ENCODE data around the gene SORBS1.

Gene SORBS1

GRCh38 chr10:95539560-95540284, 21.4 kb downstream of the SORBS1 start:
- no peak for DNase-seq (ENCODE audit: low read depth)

DNA sequence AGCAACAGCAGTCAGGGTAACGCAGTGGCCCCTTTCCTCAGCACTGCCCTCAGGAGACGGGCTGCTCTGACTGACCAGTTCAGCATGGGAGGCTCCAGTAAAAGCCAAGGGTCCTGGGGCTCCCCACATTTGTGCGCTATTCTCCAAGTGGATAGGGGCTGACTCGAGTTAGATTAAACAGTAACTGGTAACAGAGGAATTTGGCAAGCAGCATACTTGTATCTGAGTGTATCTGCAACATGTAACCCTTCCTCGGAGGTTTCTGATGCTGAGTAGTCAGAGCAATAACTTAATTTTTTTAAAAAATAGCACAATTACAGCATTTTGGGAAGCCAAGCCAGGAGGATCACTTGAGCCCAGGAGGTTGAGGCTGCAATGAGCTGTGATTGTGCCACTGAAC, 22.8 kb downstream of the SORBS1 start:
- no peak for DNase-seq (ENCODE audit: low read depth)

- DNase-seq (ENCODE audit: low read depth), result no peak
These were observed 23.6 kb downstream of the SORBS1 start for GRCh38 chr10:95537542-95537927.

DNA sequence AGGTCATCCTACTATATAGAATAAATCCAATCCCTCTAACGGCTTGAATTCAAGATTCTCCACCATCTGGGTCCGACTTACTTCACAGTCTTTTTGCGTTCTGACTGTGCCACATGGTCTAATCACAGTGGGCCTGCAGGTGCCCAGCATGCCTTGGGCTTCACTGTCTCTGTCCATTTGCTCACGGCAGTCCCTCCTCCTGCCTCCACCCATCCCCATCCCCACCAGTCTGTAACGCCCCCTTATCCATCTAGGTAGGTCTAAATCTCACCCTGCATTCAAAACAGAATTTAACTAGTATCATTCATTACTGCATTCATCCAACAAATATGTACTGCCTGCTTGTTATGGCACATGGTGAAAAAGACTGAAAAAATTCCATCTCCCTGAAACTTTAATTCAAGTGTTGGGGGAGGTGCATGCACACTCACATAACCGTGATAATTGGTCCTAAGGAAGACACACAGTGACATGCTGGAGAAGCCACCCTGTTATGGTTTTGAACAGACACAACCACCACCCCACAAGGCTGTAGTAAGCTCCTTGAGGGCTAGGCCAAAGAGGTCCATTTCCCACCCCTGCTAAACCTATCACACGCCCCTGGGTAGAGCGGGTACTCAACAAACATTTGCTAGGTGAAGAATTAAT, 24.2 kb downstream of the SORBS1 start:
- no peak for DNase-seq (ENCODE audit: low read depth)

DNA sequence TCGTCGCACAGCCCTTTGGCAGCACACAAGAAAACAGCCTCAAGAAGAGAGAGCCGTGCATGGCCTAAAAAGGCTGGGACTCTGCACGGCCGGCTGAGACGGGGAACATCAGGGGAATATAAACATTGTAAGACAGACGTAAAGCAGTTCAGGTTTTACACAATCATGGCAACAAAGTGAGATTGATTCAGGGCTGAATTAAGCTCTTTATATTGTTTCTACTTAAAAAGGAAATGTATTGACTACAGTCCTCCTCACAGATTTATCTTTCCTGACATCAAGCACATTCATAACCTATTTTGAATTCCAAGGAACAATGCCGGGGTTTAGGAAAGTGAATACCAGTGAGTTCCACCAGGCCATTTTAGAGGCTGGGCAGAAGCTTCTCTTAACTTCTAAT, 25.2 kb downstream of the SORBS1 start:
- no peak for DNase-seq (ENCODE audit: low read depth)

DNA sequence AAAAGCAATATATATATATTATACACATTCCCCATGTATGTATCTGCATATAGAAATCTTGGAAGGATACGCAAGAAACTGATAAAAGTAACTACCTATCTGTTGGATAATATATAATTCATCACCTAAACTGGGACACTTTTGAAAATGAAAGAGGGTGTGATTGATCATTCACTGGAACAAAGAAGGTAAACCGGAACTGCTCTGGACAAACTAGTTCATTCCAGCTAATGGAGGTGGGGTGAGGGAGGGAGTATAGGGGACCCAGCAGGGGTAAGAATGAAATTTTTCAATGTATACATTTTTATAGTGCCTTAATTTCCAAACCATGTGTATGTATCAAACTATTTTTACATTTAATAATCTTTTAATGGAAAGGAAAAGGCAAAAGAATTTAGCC, 25.6 kb downstream of the SORBS1 start:
- DNase-seq (ENCODE audit: low read depth), result no peak

GRCh38 chr10:95533590-95533989, 27.6 kb downstream of the SORBS1 start:
- DNase-seq (ENCODE audit: low read depth), result no peak

DNA sequence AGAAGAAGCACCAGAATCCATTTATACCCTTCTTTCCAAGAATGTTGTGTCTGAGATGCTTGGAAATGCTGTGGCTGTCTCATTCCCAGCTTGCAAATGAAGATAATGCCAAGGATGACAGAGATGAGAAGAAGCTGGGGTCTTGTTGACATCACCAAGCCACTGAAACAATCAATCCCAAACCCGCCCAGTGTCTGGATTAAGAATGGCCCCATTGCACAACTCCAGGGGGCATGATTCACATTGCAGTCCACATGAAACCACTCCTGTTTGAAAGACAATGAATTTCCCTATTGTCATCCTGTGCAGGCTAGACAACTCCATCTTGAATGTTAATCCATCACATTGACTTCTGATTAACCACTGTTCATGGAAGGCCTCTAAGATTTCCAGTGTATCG, 28.6 kb downstream of the SORBS1 start:
- DNase-seq (ENCODE audit: low read depth), result no peak

GRCh38 chr10:95531994-95532399, 29.2 kb downstream of the SORBS1 start:
- no peak for DNase-seq (ENCODE audit: low read depth)

GRCh38 chr10:95531058-95531809, 29.9 kb downstream of the SORBS1 start:
- DNase-seq (ENCODE audit: low read depth), result no peak

GRCh38 chr10:95530561-95530960, 30.6 kb downstream of the SORBS1 start:
- DNase-seq (ENCODE audit: low read depth), result no peak

- no peak for DNase-seq (ENCODE audit: low read depth)
These were observed 31.1 kb downstream of the SORBS1 start for GRCh38 chr10:95530029-95530428.

DNA sequence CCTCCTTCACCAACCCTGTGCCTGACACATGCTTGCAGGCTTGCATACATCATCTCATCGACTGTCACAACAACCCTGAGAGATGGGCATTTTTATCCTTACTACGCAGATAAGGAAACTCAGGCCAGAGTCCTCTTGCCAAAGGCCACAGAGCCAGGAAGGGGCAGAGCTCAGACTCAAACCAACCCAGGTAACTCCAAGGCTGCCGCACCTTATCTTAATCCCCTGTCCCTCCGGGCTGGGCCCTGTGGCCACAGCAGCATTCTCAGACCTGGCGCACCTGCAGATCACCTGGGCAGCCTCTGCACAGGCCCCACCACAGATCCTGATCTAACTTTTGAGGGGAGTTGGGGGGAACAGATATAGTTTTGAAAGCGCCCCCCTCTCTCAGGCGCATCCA, 35.1 kb downstream of the SORBS1 start:
- no peak for DNase-seq (ENCODE audit: low read depth)

GRCh38 chr10:95525033-95525418, 36.1 kb downstream of the SORBS1 start:
- DNase-seq (ENCODE audit: low read depth), result no peak

DNA sequence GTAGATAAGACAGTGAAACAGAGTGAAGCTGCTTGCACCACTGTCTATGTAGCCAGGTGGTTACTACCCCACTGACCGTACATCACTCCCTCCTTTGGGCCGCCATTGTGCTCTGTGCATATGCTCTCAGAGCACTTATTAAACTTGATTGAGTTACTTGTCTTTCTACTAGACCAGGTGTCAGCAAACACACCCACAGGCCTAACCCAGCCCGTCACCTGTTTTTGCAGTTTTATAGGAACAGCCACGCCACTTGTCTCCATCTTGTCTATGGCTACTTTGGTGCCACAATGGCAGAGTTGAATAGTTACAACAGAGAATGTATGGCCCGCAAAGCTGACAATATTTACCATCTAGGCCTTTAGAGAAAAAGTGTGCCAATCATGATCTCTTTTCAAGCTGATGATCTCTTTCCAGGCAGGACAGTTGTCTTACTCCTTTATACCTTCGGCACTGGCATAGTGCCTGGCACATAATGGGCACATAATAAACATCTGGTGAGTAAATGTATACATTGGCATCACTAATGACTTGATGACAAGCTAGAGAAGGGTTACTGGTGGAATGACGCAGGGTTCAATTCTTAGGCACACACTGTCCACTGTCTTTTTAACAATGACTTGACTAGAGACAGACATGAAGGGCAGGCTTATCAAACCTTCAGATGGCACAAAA, 36.7 kb downstream of the SORBS1 start:
- DNase-seq (ENCODE audit: low read depth), result no peak

DNA sequence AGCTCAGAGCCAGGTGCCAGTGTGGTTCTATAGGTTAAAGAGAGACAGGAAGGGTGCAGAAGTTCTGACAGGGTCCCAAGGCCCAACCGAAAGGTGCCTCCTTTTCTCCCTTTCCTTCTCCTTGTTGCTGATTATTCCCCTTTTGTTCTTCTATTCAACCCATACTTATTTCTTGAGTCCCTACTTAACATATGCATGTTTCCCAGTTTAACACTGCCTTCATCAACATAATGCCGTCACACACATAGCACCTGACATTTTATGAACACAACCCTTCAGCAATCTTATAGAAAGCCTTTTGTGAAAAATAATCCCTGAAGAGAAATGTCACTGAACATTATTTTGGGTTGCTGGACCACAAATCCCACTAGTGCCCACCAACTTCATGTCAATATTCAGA, 39.1 kb downstream of the SORBS1 start:
- DNase-seq (ENCODE audit: low read depth), result no peak

- no peak for DNase-seq (ENCODE audit: low read depth)
These were observed 40.6 kb downstream of the SORBS1 start for GRCh38 chr10:95520617-95521016.

DNA sequence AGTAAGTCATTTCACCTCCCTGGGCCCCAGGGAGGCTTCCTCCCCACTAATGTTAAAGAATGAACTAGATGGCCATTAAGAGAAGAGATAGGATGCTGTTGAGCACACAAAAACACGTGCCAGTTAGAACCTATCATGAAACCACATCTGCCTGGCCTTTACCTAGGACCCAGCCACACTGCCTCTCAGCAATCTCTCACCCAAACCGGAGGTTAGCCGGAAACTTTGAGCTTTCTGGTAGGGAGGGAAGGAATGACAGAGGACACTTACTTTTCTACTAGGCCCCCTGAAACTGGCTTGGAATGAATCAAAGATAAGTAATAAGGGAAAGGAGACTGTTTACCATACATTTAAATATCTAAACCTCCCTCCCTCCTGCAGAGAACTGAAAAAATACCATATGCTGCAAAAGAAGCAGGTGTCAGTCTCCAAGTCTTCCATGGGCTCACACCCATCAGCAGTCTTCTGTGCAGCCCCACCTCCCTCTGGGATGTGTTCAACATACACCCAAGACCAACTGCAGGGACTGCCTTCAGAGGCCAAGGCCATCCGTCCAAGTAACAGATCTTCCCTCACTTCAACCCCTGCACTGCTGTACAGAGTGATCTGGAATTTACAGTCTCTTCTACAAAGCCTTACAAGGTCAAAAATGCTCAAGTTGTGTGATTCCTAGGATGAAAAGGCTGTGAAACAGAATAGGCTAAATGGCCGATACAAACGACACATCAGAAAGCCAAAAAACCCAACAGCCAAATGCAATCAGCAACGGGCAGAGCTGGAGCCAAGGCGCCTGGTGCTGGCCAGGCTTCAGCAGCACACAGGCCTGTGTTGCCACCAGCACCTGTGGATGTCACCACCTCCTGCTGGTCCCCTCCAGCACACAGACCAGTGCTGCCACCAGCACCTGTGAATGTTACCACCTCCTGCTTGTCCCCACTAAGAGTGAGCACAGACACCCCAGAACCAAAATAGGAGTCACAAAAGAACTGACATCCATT, 42.4 kb downstream of the SORBS1 start:
- DNase-seq (ENCODE audit: low read depth), result no peak

GRCh38 chr10:95517536-95518454, 43.4 kb downstream of the SORBS1 start:
- DNase-seq (ENCODE audit: low read depth), result no peak

- no peak for DNase-seq (ENCODE audit: low read depth)
These were observed 44.3 kb downstream of the SORBS1 start for GRCh38 chr10:95516774-95517373.
